GM12892 (cell line): Measurements from ENCODE around the gene MEIOSIN.

Experiments used
- POLR2A ChIP-seq: IDR thresholded peaks from 2 replicates; pipeline ENCODE4 v1.6.1; 2011; ENCODE audit warnings: low read depth, low read length, control low read depth
- POLR2AphosphoS5 ChIP-seq: IDR thresholded peaks from 2 replicates; pipeline ENCODE4 v1.6.1; 2011; ENCODE audit warnings: low read depth, low read length, control low read depth

DNA sequence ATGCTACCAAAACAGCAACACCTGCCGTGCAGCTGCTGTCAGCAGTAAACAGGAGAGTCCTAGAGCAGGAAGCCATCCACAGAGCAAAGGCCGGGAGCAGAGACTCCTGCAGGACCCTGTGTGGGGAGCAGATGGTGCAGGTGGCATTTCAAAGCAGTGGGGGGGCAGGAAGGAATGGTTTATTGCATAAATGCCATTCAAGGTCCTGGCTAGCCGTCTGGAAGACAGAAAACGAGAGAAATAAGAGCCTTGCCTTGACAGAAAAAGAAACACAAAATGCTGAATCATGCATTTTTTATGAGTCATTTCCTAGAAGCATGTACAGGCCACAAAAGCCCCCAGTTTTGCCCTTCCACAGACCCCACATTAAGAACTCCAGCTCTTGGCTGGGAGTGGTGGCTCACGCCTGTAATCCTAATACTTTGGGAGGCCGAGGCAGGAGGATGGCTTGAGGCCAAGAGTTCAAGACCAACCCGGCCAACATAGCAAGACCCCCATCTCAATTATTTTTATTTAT, 76.5 kb downstream of the MEIOSIN start:
- TF ChIP-seq POLR2AphosphoS5 (no peak), POLR2A (no peak)
